ENCODE results near the gene COL17A1. TPM values are rescaled to one million over a fixed set of nuclear protein-coding genes. Genes with fewer than 3 reads are reported as not detected.

COL17A1 gene
- total RNA-seq, 1 experiment from 2014 or later = 3.5 TPM

GRCh38 chr10:104018471-104018870, 67.2 kb downstream of the COL17A1 start:
- ChIA-PET RAD21 (ENCODE audit: low non-redundant PET in 1 of 2, low total read pairs in 2 of 2, uncharacterized antibody in 2 of 2, unreplicated experiment in 2 of 2) (no interaction called here), POLR2A (no interaction called here), CTCF (interaction anchor here (1.1 to 2.2 kb wide), 4 partner anchors 10 to 130 kb away, joined by 4 to 12 read pairs (median 4); no protein-coding TSS in a partner anchor)
- intact Hi-C loops (cut with micrococcal nuclease) = loop anchor here (5.0 kb wide), 1 partner anchor 131 kb away; no protein-coding TSS in a partner anchor
- Histone ChIP-seq H3K79me2 (ENCODE audit: insufficient read depth, low read length) (peaks cover 5% of the 10 kb centered on the region; the same call in 1 of the 2 replicates), H3K4me1 (ENCODE audit: control insufficient read depth in 1 of 2, insufficient read depth in 2 of 2, low read length in 2 of 2) (peaks cover 7 to 34% of the 10 kb centered on the region in 2 experiments; a peak in 3 of 4 replicates), H3K27ac (ENCODE audit: low read depth, low read length) (no peak overlapping the region), H3K9me2 (ENCODE audit: insufficient read depth) (no peaks in the 10 kb centered on the region), H3K4me2 (ENCODE audit: low read length) (no peak overlapping the region), H4K20me1 (ENCODE audit: insufficient read depth) (no peaks in the 10 kb centered on the region; the same call in 1 of the 2 replicates), H3K36me3 (ENCODE audit: control insufficient read depth in 1 of 2, insufficient read depth in 2 of 2, low read length in 2 of 2) (peaks cover 45 to 57% of the 10 kb centered on the region in 2 experiments), H3K9me3 (ENCODE audit: control insufficient read depth in 1 of 2, insufficient read depth in 1 of 2, low read depth in 1 of 2, low read length in 2 of 2) (no peaks in the 10 kb centered on the region), H3K27me3 (ENCODE audit: insufficient read depth, low read length) (no peaks in the 10 kb centered on the region), H2AFZ (ENCODE audit: low read depth, low read length, poor library complexity, severe bottlenecking) (no peak overlapping the region), H3K9ac (ENCODE audit: low read length) (no peak overlapping the region), H3K4me3 (replicated peaks in 1 of 2; ENCODE audit: low read depth in 1 of 2, low read length in 2 of 2) (no peak overlapping the region)
- TF ChIP-seq ELF1 (IDR thresholded peaks at IDR 0.05; ENCODE audit: borderline replicate concordance, low read depth) = no peak
- TF ChIP-seq EZH2phosphoT487 (IDR thresholded peaks at IDR 0.05; ENCODE audit: borderline replicate concordance) = no peak
- TF ChIP-seq EZH2 (IDR thresholded peaks at IDR 0.05) = no peak
- TF ChIP-seq MAX (IDR thresholded peaks at IDR 0.05) = no peak
- TF ChIP-seq YY1 (IDR thresholded peaks at IDR 0.05; ENCODE audit: extremely low read depth, insufficient replicate concordance, low read depth, low read length) = no peak
- TF ChIP-seq ATF3 (IDR thresholded peaks at IDR 0.05) = no peak
- TF ChIP-seq CBX3 (IDR thresholded peaks at IDR 0.05; ENCODE audit: low read depth) = no peak
- no peak for TF ChIP-seq CEBPB (IDR thresholded peaks at IDR 0.05; ENCODE audit: low read depth)
- no peak for TF ChIP-seq ZFX (IDR thresholded peaks at IDR 0.05)
- no peak for TF ChIP-seq SIN3A (IDR thresholded peaks at IDR 0.05; ENCODE audit: low read depth)
- no peak for TF ChIP-seq EGR1 (IDR thresholded peaks at IDR 0.05; ENCODE audit: low read depth)
- TF ChIP-seq ZBTB33 (IDR thresholded peaks at IDR 0.05; ENCODE audit: extremely low read depth, insufficient replicate concordance, low read length) = no peak
- no peak for TF ChIP-seq CTCF (IDR thresholded peaks at IDR 0.05 in 2 of 3, conservative IDR thresholded peaks at IDR 0.05 in 1 of 3; ENCODE audit: borderline replicate concordance in 1 of 3, insufficient read depth in 1 of 3, low read depth in 2 of 3, low read length in 2 of 3)
- TF ChIP-seq JUND (IDR thresholded peaks at IDR 0.05) = no peak
- TF ChIP-seq POLR2AphosphoS5 (IDR thresholded peaks at IDR 0.05; ENCODE audit: low read depth, low read length) = no peak
- no peak for TF ChIP-seq REST (IDR thresholded peaks at IDR 0.05; ENCODE audit: low read depth)
- DNase-seq (ENCODE audit: low read depth, low spot score) = no peak
- no peak for ATAC-seq
- no TSS peak for BruUV-seq (replicated peaks)
